ENCODE measurements around the gene ZNF827. TPM values are rescaled to one million over a fixed set of nuclear protein-coding genes. Genes with fewer than 3 reads are reported as not detected.
"Not testable (repeated sequence)": the region's sequence is repeated elsewhere in the genome, so short reads cannot be mapped to it uniquely, and the experiment has no call there.

Gene ZNF827
- total RNA-seq, 6 donors from 2014 or later: 8.1 to 68.1 (median 18.3) TPM

- 88 to 92% methylated on average over 11 of the region's 11 CpGs for WGBS, 2 donors
- Histone ChIP-seq H3K4me1 (no peaks in the 10 kb centered on the region), H3K27ac (no peak overlapping the region), H3K27me3 (no peaks in the 10 kb centered on the region), H3K9me3 (no peaks in the 10 kb centered on the region), H3K4me3 (no peak overlapping the region), H3K36me3 (peaks cover 0 to 5% (median 2%) of the 10 kb centered on the region in 4 donors)
- DNase-seq (no peak), ATAC-seq (ENCODE audit: low FRiP score in 2 of 2) (peak in 1 of 2 donors; percentile 13)
- no peak for TF ChIP-seq EP300 (IDR thresholded peaks at IDR 0.05)
- TF ChIP-seq POLR2A (IDR thresholded peaks at IDR 0.05): no peak
- TF ChIP-seq CTCF (IDR thresholded peaks at IDR 0.05): no peak
- TF ChIP-seq POLR2AphosphoS5 (IDR thresholded peaks at IDR 0.05): no peak
These were observed 96.3 kb downstream of the ZNF827 start for GRCh38 chr4:145842224-145842887.

GRCh38 chr4:145840801-145841200 is 97.8 kb downstream of the ZNF827 start:
- Histone ChIP-seq H3K4me3 (no peak overlapping the region), H3K27me3 (no peaks in the 10 kb centered on the region), H3K36me3 (peaks cover 0 to 5% (median 2%) of the 10 kb centered on the region in 4 donors), H3K27ac (no peak overlapping the region), H3K9me3 (no peaks in the 10 kb centered on the region), H3K4me1 (no peaks in the 10 kb centered on the region)
- no peak for TF ChIP-seq EP300 (IDR thresholded peaks at IDR 0.05)
- TF ChIP-seq POLR2AphosphoS5 (IDR thresholded peaks at IDR 0.05): no peak
- no peak for TF ChIP-seq POLR2A (IDR thresholded peaks at IDR 0.05)
- no peak for TF ChIP-seq CTCF (IDR thresholded peaks at IDR 0.05)
- ATAC-seq (ENCODE audit: low FRiP score in 2 of 2) (no peak), DNase-seq (no peak)
- WGBS, 2 donors: 96 to 98% methylated on average over 3 of the region's 3 CpGs

- WGBS, 2 donors: 62 to 67% methylated on average over 3 of the region's 3 CpGs
- Histone ChIP-seq H3K9me3 (no peaks in the 10 kb centered on the region), H3K36me3 (peaks cover 0 to 5% (median 0%) of the 10 kb centered on the region in 4 donors), H3K4me1 (no peaks in the 10 kb centered on the region), H3K27ac (no peak overlapping the region), H3K27me3 (no peaks in the 10 kb centered on the region), H3K4me3 (no peak overlapping the region)
- DNase-seq (no peak), ATAC-seq (ENCODE audit: low FRiP score in 2 of 2) (peak; percentile 78)
- TF ChIP-seq POLR2AphosphoS5 (IDR thresholded peaks at IDR 0.05): no peak
- TF ChIP-seq CTCF (IDR thresholded peaks at IDR 0.05): peak in 3 of 6 experiments; percentile 49 to 56 (median 52)
- no peak for TF ChIP-seq POLR2A (IDR thresholded peaks at IDR 0.05)
These were observed 98.4 kb downstream of the ZNF827 start for GRCh38 chr4:145840162-145840768.

- TF ChIP-seq EP300 (IDR thresholded peaks at IDR 0.05) (no peak), POLR2A (IDR thresholded peaks at IDR 0.05) (no peak), POLR2AphosphoS5 (IDR thresholded peaks at IDR 0.05) (no peak), CTCF (IDR thresholded peaks at IDR 0.05) (no peak)
- ATAC-seq (ENCODE audit: low FRiP score in 2 of 2): no peak
These were observed 99.5 kb downstream of the ZNF827 start for GRCh38 chr4:145839151-145839550.

GRCh38 chr4:145832384-145832783 is 106.2 kb downstream of the ZNF827 start:
- not testable (repeated sequence) for H3K36me3 ChIP-seq; H3K9me3 ChIP-seq; ATAC-seq (ENCODE audit: low FRiP score in 2 of 2); DNase-seq; H3K27ac ChIP-seq; H3K4me1 ChIP-seq; H3K4me3 ChIP-seq; H3K27me3 ChIP-seq
- 87 to 96% methylated on average over 4 of the region's 4 CpGs for WGBS, 2 donors

More at GRCh38 chr4:145839151-145839550, 99.5 kb downstream of the ZNF827 start:
- H3K27me3 ChIP-seq: no peaks in the 10 kb centered on the region
- no peaks in the 10 kb centered on the region for H3K9me3 ChIP-seq
- H3K4me1 ChIP-seq: no peaks in the 10 kb centered on the region
- peaks cover 0 to 5% (median 0%) of the 10 kb centered on the region in 4 donors for H3K36me3 ChIP-seq
- WGBS, 2 donors: 74 to 84% methylated on average over 10 of the region's 10 CpGs
- peak in 1 of 2 donors; percentile 25 for DNase-seq
- H3K4me3 ChIP-seq: no peak overlapping the region
- no peak overlapping the region for H3K27ac ChIP-seq
